GM18520 (cell line): Measurements from ENCODE around the gene CCN6.
A peak's percentile ranks its signal among the peaks of the same experiment; 100 is the strongest.
"Not testable (repeated sequence)": the region's sequence is repeated elsewhere in the genome, so short reads cannot be mapped to it uniquely, and the experiment has no call there.

Experiments used
- ATAC-seq: cut with Tn5 transposase; IDR thresholded peaks from one replicate; pipeline ENCODE4 v1.9.1; 2021; ENCODE audit not compliant: unreplicated experiment

Gene CCN6

GRCh38 chr6:112029045-112029822 is 24.7 kb upstream of the CCN6 start:
- no peak for ATAC-seq

GRCh38 chr6:112030206-112030960 is 23.5 kb upstream of the CCN6 start:
- ATAC-seq: no peak

- ATAC-seq: no peak
Measured at GRCh38 chr6:112030961-112031660, 22.8 kb upstream of the CCN6 start.

GRCh38 chr6:112031960-112032359 is 21.9 kb upstream of the CCN6 start:
- ATAC-seq: no peak

- ATAC-seq: no peak
Measured at GRCh38 chr6:112032728-112033127, 21.2 kb upstream of the CCN6 start.

GRCh38 chr6:112033791-112034615 is 19.9 kb upstream of the CCN6 start:
- no peak for ATAC-seq

- ATAC-seq: no peak
Measured at GRCh38 chr6:112034616-112034995, 19.3 kb upstream of the CCN6 start.

GRCh38 chr6:112036088-112036637 is 17.7 kb upstream of the CCN6 start:
- ATAC-seq: no peak

- ATAC-seq: no peak
Measured at GRCh38 chr6:112037783-112038216, 16.1 kb upstream of the CCN6 start.

- no peak for ATAC-seq
Measured at GRCh38 chr6:112038268-112038667, 15.6 kb upstream of the CCN6 start.

- no peak for ATAC-seq
Measured at GRCh38 chr6:112038756-112039430, 15.0 kb upstream of the CCN6 start.

- ATAC-seq: no peak
Measured at GRCh38 chr6:112039431-112039770, 14.5 kb upstream of the CCN6 start.

- no peak for ATAC-seq
Measured at GRCh38 chr6:112040956-112041355, 12.9 kb upstream of the CCN6 start.

GRCh38 chr6:112041535-112041934 is 12.4 kb upstream of the CCN6 start:
- no peak for ATAC-seq

GRCh38 chr6:112043032-112044007 is 10.6 kb upstream of the CCN6 start:
- ATAC-seq: peak; percentile 90

GRCh38 chr6:112044196-112044595 is 9.7 kb upstream of the CCN6 start:
- no peak for ATAC-seq

GRCh38 chr6:112044856-112045255 is 9.0 kb upstream of the CCN6 start:
- ATAC-seq: no peak

- not testable (repeated sequence) for ATAC-seq
Measured at GRCh38 chr6:112047523-112047922, 6.4 kb upstream of the CCN6 start.
